Activated T-cell treated with anti-CD3 and anti-CD28 coated beads for 4 hours (primary cell): ENCODE data around the gene SHISA6.
"Not testable (repeated sequence)": the region's sequence is repeated elsewhere in the genome, so short reads cannot be mapped to it uniquely, and the experiment has no call there.

Experiments used
- DNase-seq: peaks from one replicate; pipeline ENCODE4 v3.0.0-alpha.2; 2020

SHISA6 gene

GRCh38 chr17:11304568-11304967, 63.6 kb downstream of the SHISA6 start:
- DNase-seq, result no peak

GRCh38 chr17:11305524-11305923, 64.5 kb downstream of the SHISA6 start:
- no peak for DNase-seq

GRCh38 chr17:11308531-11308930, 67.5 kb downstream of the SHISA6 start:
- DNase-seq, result no peak

GRCh38 chr17:11309033-11309432, 68.0 kb downstream of the SHISA6 start:
- DNase-seq, result no peak

- DNase-seq, result no peak
Observed at GRCh38 chr17:11309850-11310249, 68.8 kb downstream of the SHISA6 start.

GRCh38 chr17:11316451-11316850, 75.4 kb downstream of the SHISA6 start:
- not testable (repeated sequence) for DNase-seq

- DNase-seq, result no peak
Observed at GRCh38 chr17:11318207-11318606, 77.2 kb downstream of the SHISA6 start.

- DNase-seq, result no peak
Observed at GRCh38 chr17:11319894-11320293, 78.9 kb downstream of the SHISA6 start.

GRCh38 chr17:11324021-11324420, 83.0 kb downstream of the SHISA6 start:
- DNase-seq, result no peak

GRCh38 chr17:11324846-11325420, 83.9 kb downstream of the SHISA6 start:
- DNase-seq, result no peak

- no peak for DNase-seq
Observed at GRCh38 chr17:11326492-11326891, 85.5 kb downstream of the SHISA6 start.

- DNase-seq, result no peak
Observed at GRCh38 chr17:11328770-11329169, 87.8 kb downstream of the SHISA6 start.

GRCh38 chr17:11330006-11330405, 89.0 kb downstream of the SHISA6 start:
- DNase-seq, result no peak

GRCh38 chr17:11330826-11331225, 89.8 kb downstream of the SHISA6 start:
- DNase-seq, result no peak

GRCh38 chr17:11331547-11332513, 90.8 kb downstream of the SHISA6 start:
- DNase-seq, result no peak

GRCh38 chr17:11332706-11333105, 91.7 kb downstream of the SHISA6 start:
- DNase-seq, result no peak

GRCh38 chr17:11334493-11334892, 93.5 kb downstream of the SHISA6 start:
- DNase-seq, result no peak

GRCh38 chr17:11336290-11336689, 95.3 kb downstream of the SHISA6 start:
- no peak for DNase-seq

GRCh38 chr17:11340803-11341202, 99.8 kb downstream of the SHISA6 start:
- no peak for DNase-seq

- no peak for DNase-seq
Observed at GRCh38 chr17:11342138-11342537, 101.1 kb downstream of the SHISA6 start.

GRCh38 chr17:11349106-11349505, 108.1 kb downstream of the SHISA6 start:
- no peak for DNase-seq

- DNase-seq, result no peak
Observed at GRCh38 chr17:11351479-11351878, 110.5 kb downstream of the SHISA6 start.

GRCh38 chr17:11353601-11354000, 112.6 kb downstream of the SHISA6 start:
- no peak for DNase-seq

GRCh38 chr17:11356371-11356770, 115.4 kb downstream of the SHISA6 start:
- DNase-seq, result no peak
